Right hindlimb (tissue), 1 donor: Measurements from ENCODE around the gene RUFY3.
"Not testable (repeated sequence)": the region's sequence is repeated elsewhere in the genome, so short reads cannot be mapped to it uniquely, and the experiment has no call there.

Experiments used
- DNase-seq: peaks from one replicate; pipeline ENCODE4 v3.0.0-alpha.2; 2018

RUFY3 gene

DNA sequence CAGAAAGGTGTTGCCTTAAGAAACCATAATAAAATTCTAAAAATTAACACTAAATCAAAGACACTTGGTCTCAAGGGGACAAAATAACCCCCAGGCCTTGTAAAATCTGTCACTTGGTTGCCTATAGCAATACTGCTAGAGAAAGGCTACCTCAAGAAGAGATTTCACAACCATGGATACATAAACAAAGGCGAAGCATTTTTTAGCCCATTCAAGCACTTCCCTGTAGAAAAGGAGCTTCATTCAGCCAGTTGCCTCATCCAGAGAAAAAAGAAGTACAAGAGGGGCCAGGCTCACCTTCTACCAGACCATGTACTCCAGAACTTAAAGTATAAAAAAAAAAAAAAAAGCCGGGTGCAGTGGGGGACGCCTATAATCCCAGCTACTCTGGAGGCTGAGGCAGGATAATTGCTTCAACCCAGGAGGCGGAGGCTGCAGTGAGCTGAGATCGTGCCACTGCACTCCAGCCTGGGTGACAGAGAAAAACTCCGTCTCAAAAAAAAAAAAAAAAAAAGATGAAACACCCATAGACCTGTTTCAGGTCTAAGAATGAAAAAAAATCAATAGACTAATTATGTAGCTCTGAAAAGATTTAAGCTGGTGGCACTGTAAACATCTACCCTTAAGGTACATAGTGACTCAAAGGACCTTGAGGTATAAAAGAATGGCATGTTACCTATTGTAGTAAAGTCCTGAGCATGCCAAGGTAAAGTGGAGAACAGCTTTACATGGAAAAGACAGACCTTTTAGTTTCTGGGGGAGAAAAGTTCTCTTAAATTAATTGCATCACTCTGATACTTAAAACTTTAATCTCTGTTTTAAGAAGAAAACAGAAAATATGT is 18.0 kb downstream of the RUFY3 start:
- no peak for DNase-seq

DNA sequence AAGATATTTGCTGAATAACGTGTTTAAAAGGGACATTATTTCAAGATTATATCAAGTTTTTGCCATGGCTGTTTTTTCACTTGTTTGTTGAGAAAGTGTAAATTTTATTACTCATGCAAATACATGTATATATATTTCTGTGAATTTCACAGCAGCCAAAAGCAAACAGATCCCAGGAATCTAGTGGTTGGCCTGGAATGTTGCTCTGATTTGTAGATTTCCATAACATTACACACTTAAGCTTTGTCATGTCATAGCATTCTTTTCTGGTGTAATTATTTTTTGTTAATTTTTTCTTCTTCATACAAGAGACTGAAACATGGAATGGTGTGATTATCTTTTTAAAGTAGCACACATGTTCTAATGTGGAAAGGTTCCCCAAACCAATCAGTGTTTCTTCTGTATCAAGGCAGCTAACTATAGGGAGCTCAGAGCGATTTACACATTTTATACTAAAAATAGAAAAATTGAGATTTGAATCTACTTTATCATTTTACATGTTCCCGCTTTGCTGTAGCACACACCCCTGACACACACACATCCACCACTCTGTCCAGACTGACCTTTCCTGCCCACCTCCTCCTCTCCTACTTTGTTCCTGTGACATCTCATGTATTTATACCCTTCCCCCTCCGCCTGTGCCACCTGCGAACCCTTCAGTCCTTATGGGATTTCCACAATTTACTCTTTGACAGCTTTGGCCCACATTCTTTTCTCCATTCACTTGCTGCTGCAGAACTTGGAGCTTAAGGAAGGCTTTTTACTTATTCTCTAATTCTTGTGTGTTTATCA is 20.3 kb downstream of the RUFY3 start:
- DNase-seq, result no peak

DNA sequence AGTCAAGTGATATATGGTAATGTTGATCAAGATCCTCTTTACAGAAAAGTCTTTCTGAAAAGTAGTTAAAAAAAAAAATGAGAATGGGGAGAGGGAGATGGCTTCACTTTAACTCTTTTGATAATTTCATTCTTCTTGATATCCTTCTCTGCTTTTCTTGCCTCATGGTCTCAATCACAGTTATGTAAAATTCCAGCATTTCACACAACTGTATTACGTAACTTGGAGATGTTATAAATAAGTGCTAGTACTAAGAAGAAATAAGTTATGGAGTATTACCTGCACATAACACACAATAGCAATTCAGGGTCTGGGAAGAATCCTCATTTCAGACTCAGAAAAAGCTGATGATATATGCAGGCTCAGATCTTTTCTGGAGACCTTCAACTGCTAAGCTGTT is 22.0 kb downstream of the RUFY3 start:
- DNase-seq, result no peak

DNA sequence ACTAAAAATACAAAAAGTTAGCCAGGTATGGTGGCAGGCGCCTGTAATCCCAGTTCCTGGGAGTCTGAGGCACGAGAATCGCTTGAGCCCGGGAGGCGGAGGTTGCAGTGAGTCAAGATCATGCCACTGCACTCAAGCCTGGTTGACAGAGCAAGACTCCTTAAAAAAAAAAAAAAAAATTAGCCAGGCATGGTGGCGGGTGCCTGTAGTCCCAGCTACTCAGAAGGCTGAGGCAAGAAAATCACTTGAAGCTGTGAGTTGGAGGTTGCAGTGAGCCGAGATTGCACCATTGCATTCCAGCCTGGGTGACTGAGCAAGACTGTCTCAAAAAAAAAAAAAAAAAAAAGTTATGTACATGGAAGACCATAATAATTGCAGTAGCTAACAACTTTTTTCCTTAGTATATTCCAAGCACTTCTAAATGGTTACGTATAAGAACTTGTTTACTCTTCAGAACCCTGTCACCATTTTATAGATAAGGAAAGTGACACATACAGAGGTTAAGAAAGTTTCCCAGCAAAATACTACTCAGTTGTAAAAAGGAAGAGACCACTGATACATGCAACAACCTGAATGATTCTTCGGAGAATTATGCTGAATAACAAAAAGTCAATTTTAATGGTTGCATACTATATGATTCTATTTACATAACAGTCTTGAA is 24.5 kb downstream of the RUFY3 start:
- DNase-seq, result no peak

DNA sequence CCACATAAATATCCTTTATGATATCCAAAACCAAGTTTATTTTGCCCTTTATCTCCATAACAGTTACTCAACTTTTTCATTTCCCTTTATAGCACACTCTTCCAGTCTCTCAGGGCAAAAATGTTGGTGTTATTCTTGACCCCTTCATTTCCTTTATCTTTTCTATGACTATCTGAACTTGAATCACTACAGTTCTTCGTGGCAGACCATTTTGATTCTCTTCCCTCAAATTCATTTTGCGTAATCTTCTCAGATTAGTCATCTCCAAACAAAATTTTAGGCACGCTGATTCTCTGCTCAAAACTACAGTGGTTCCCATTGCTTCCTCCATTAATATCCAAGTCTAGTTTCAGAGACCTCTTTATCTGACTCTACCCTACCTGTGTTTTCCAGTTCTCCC is 26.1 kb downstream of the RUFY3 start:
- DNase-seq, result no peak

DNA sequence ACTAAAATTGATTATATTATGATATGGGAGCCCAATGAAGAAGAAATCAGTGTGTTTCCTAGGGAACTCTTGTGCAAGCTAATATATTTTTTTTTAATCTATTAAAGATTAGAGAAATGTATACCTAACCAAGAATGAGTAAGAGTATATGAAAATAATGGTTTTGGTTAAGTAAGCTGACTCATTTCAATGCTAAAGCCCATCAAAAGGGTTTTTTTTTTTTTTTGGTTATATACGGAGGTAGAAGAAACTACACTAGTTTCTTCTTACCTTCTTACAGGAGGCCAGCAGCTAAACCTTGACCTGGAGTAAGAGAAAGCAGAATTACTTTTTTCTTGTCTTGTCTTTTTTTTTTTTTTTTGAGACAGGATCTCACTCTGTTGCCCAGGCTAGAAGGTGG is 27.5 kb downstream of the RUFY3 start:
- DNase-seq, result no peak

DNA sequence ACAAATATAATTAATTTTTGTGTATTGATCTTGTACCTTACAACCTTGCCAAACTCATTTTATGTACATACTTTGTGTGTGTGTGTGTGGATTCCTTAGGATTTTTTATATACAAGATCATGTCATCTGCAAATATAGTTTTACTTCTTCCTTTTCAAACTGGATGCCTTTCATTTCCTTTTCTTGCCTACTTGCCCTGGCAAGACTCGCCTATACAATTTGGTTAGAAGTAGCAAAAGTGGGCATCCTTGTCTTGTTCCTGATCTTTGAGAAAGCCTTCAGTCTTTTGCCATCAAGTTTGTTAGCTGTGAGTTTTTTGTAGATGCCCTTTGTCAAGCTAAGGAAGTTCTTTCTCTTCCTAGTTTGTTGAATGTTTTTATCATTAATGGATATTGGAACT is 30.5 kb downstream of the RUFY3 start:
- DNase-seq, result no peak

DNA sequence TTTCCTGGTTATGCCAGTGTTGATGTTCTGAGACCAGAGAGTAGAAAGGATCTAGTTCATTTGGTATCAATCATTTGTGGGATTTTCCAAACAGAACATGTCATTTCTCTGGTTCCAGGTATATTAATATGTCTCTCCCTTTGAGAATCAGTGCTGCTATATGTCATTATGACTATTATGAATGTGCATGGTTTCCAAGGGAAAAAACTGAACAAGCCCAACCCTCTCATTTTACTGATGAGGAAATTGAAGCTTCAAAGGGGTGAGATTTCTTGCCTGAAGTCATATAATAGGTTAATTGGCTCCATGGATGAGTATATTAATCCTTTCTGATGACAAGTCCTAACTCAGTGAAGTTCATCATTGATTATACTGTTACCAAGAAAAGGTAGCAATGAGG is 31.9 kb downstream of the RUFY3 start:
- no peak for DNase-seq

DNA sequence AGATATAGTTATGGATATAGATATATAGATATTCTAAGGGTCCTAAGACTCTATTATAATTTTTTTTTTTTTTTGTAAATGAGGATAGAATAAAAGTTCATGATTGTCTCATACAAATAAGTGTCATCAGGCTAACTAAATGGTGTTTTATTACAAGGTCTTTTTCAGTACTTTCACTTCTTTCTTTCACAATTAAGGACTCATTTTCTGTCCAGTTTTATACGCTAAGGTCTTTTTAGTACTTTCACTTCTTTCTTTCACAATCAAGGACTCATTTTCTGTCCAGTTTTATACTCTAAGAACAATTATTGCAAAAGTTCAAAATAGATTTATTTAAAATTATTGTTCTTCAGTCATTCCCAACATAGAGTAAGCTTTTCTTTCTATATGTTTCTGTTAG is 32.7 kb downstream of the RUFY3 start:
- no peak for DNase-seq

DNA sequence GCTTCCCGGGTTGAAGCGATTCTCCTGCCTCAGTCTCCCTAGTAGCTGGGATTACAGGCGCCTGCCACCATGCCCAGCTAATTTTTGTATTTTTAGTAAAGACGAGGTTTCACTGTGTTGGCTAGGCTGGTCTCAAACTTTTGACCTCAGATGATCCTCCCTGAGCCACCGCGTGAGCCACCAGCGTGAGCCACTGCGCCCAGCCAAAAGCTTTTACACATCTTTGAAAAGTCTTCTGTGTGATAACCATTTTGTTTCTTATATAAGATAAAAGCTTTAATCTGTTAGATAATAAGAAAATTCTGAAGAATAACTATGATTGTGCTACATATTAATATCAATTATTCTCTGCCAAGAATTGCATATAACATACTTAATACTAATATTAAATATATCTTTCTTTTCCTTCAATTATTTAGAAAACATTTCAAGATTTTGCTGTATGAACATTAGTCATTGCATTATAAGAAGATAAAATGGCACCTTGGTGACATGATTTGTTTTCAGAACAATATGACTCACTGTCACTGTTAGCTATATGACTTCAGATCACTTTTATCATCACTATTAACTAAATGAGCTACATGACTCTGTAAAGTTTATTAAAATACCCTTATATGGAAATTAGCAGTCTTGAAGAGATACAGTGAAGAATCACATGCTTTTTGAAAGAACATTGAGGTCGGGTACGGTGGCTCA is 33.4 kb downstream of the RUFY3 start:
- DNase-seq, result no peak

DNA sequence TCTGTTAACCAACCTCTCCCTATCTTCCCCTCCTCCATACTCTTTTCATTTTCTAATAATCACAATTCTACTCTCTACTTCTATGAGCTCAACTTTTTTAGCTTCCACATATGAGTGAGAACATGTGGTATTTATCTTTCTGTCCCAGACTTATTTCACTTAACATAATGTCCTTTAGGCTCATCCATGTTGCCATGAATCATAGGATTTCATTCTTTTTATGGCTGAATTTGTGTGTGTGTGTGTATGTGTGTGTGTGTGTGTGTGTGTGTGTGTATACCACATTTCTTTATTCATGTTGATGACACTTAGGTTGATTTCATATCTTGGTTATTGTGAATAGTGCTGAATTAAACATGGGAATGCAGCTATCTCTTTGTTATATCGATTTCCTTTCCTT is 37.4 kb downstream of the RUFY3 start:
- no peak for DNase-seq

DNA sequence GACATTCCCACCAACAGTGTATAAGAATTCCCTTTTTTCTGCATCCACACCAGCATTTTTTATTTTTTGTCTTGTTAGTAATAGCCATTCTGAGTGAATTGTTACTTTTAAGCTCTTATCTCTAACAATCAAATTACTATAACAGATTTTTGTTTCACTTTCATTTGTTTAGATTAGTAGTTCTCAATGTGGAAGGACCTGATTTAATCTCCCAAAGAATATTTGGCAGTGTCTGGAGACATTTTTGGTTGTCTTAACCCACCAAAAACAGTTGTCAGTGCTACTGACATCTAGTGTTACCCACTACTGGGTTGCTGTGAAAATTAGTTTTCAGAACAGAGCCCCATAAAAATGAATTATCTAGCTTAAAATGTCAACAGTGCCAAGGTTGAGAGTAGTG is 37.9 kb downstream of the RUFY3 start:
- no peak for DNase-seq

DNA sequence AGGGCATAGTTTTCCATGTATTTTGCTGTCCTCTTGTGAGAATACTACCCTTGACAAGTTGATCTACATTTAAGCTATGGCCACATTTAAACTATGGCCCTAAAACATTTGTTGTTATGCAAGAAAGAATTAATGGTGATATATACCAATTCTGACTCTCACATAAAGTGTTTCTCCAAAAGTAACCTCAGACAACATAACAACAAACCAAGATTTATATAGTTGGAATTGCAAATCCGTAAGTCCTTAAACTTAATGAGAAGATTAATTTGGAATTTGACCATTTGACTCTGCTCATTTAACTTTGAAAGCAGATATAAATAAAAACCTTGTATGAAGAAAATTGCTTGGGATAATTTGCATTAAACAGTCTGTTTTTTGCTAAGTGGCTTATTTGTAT is 38.9 kb downstream of the RUFY3 start:
- DNase-seq, result no peak

DNA sequence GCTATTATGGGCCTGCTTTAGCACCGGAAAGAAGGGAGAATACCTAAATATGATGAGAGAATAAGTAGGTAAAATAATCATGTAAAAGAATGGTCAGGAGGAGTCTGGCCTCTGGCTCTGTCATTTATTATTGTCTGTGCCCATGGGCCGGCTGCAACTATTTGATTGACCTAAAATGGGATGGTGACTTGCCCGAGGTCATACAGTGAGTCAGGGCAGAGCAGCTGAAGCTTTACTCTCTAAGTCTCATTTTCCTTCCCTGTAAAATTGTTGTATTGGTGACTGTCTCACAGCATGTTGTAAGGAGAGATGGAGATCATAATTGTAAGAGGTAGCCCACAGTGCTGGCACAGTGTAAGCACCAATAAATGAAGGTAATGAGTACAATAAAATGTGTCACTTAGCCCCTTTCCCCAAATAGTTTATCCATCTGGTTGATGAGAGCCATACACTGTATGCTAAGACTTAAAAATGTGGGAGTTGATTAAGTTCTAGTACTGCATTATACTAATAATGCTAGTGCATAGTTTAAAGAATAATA is 39.6 kb downstream of the RUFY3 start:
- DNase-seq, result no peak

DNA sequence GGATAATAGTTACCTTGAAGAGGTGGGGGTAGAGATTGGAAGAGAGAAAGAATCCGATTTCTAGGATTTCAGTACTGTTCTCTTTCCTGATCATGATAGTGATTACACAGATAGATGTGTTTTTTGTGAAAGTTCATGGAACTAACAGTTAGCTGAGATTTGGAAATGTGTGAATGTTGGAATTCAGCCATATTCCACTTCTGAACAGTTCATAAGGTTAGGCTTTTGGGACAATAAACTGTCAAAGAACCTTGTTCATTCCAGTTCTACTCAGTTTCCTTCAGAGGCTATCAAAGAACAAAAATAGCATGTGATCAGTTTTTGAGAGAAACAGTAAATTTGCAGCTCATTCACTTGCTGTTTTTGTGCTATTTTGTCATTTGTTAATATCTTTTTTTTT is 43.6 kb downstream of the RUFY3 start:
- DNase-seq, result no peak

DNA sequence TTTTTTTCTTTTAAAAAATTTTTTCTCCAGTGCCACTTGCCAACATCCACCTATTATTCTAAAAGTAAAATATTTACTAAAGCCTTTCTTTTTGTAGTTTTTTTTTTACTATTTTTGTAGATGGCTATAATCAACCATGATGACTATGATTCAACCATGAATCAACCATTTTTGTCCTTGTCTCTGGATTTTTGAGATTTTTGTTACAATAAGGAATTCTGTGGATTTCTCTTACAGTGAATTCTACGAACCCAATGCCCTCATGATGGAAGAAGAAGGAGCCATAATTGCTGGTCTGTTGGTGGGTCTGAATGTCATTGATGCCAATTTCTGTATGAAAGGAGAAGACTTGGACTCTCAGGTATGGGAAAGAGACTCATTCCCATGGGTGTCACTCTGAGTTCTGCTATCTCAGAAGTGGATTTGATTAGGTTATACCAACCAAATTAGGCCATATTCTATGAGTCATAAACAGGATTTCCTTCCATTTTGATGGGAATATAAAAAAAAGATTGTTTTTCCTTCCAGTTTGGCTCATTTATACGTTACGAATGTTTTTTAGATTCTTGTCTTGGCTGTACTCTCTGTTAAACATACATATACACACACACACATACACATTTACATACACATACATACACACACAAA is 46.7 kb downstream of the RUFY3 start:
- no peak for DNase-seq

DNA sequence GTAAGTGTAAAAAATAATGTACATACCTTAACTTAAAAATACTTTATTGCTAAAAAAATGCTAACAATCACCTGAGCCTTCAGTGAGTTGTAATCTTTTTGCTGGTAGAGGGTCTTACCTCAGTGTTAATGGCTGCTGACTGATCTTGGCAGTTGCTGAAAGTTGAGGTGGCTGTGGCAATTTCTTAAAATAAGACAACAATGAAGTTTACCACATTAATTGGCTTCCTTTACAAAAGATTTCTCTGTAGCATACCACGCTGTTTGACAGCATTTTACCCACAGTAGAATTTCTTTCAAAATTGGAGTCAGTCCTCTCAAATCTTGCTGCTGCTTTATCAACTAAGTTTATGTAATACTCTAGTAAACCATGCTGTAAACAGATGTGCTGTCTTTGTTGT is 47.6 kb downstream of the RUFY3 start:
- DNase-seq, result not testable (repeated sequence)

DNA sequence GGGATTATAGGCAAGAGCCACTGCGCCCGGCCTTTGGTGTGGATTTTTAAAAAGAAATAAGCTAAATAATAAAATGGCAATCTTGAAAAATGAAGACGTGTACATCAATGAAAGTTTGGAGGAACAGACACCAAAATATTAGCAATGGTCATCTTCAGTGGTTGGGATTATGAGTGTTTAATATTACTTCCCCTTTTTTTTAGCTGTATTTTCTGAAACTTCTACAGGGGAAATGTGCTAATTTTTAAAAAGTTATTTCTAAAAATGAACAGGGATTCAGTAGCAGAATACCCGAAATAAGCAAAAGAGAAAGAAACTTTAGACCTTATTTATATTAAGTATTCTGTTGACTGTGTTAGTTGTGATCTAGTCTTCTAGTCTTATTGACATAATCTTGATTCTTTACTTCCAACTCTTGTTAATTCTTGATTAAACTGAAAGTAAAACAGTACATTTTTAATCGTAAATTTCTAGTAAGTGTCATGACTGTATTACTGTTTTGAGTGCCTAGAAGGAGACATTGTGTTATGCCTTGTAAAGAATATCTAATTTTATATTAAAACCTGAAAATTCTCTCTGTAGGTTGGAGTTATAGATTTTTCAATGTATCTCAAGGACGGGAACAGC is 51.3 kb downstream of the RUFY3 start:
- no peak for DNase-seq

DNA sequence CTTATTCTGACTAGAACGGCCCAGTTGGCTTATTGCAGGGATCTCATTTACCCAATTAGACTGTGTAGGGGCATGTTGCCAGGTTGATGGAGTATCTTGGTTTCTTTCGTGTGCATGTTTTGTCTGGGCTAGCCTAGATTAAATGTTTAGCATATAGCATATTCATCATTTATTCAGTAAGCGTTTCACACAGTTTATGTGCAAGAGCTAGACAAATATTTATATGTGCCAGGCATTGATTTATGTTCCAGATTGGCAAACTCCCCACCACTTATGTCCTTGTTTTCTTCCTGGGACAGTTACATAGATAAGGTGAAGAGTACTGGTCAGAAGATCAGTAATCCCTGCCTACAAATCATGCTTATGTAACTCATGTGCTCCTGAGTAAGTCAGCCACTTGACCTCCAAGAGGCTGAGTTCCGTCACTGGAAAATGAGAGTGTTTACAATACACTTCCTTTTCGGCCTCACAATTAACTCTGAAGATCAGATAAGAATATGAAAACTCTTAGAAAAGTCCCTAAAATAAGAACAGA is 57.2 kb downstream of the RUFY3 start:
- DNase-seq, result no peak

DNA sequence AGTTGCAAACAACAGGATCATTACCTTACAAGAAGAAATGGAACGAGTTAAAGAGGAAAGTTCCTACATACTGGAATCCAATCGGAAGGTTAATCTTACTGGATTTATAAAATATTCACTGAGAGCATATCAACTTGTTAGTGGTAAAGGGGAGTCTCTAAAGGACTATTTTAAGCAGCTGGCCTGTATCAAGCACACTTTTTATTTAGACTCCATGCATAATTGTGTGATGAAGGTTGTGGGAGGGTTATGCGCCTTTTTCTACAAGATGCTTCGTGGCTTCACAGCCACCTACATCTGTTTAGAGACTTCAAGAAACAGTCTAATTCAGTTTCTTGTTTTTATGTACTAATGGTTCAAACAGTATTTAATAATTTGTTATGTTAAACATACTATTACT is 61.3 kb downstream of the RUFY3 start:
- no peak for DNase-seq

DNA sequence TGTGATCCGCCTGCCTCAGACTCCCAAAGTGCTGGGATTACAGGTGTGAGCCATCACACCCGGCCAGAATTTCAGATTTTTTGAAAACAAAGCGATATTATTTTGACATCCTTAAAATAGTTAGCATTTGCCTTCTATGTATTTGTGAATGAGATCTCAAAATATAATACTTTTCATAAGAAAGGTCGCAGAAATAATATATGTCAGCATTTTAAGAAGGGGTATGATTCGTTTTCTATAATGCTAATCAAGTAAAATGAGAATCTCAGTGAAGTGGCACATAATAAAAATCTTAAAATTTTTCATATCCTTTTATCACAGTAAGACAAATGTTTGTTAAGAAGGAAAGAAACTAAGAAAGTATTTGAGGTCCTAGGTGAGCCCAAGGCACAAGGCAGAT is 65.7 kb downstream of the RUFY3 start:
- no peak for DNase-seq

DNA sequence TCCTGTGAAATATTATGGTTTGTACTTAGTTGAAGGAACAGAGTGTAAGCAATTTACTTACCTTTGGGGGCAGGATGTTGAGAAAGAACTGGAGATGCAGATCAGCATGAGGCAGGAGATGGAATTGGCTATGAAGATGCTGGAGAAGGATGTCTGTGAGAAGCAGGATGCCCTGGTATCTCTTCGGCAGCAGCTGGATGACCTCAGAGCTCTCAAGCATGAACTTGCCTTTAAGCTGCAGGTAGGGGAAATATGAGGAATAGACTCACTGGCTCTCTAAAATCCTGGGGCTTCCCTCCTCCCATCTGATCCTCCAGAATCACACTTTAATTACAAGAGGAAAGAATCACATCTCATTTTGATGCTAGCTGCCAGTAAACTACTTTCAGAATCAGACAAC is 67.0 kb downstream of the RUFY3 start:
- no peak for DNase-seq
